ENCODE measurements around the gene GAB1. TPM values are rescaled to one million over a fixed set of nuclear protein-coding genes. Genes with fewer than 3 reads are reported as not detected.

Gene GAB1
- 1 to 10 TPM in 1 of 2 donors, not detected in 1; 3.2 TPM for total RNA-seq

DNA sequence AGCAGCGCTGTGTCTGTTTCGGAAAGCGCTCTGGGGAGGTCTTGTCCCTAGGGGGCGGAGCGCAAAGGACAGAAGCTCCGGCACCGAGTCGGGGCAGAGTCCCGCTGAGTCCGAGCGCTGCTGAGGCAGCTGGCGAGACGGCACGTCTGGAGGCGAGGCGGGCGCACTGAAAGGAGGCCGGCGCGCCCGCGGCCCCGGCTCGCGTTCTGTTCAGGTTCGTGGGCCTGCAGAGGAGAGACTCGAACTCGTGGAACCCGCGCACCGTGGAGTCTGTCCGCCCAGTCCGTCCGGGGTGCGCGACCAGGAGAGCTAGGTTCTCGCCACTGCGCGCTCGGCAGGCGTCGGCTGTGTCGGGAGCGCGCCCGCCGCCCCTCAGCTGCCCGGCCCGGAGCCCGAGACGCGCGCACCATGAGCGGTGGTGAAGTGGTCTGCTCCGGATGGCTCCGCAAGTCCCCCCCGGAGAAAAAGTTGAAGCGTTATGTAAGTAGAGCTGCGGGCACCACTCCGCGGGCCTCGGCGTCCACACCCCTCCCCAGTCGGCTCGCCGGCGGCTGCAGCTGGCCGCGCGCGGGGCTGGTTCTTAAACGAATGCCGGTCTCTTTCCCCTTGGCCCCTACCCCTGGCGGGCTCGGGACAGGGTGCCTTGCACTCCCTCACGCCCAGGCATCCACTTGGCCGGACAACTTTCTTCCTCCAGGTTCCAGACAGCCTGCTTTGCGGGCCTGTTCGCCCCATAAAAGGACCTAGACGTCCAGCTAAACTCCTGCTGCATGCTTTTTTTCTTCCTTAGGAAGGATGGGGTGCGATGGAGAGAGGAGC lies at the start of gene GAB1:
Gene GAB1 (plus strand): TSS at position 96 of the 819 bp plus-strand sequence. CDS start 313 bp downstream, at position 409.
- no peaks in the 10 kb centered on the region for H3K9me3 Mint-ChIP-seq
- ATAC-seq (peak; percentile 62 to 78), DNase-seq (ENCODE audit: low spot score in 2 of 2) (peak in 1 of 2 donors; percentile 45)
- no peak within 1 kb of the TSS for H3K27ac Mint-ChIP-seq
- H3K36me3 Mint-ChIP-seq, result peaks cover 0 to 18% of the 10 kb centered on the region in 2 donors

DNA sequence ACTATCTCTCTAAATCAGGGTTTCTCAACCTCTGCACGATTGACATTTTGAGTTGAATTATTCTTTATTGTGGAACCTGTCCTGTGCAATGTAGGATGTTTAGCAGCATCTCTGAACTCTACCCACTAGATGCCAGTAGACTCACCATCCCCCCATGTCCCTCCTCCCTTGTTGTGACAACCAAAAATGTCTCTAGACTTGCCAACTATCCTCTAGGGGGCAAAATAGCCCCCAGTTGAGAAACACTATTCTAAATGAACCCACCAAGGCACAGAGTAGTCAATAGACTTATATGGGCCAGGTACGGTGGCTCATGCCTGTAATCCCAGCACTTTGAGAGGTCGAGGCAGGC lies 49.1 kb upstream of the GAB1 start:
- ATAC-seq, result no peak
- H3K27ac Mint-ChIP-seq, result no peak overlapping the region
- no peaks in the 10 kb centered on the region for H3K36me3 Mint-ChIP-seq
- no peaks in the 10 kb centered on the region for H3K9me3 Mint-ChIP-seq
- no peak for DNase-seq (ENCODE audit: low spot score in 2 of 2)

DNA sequence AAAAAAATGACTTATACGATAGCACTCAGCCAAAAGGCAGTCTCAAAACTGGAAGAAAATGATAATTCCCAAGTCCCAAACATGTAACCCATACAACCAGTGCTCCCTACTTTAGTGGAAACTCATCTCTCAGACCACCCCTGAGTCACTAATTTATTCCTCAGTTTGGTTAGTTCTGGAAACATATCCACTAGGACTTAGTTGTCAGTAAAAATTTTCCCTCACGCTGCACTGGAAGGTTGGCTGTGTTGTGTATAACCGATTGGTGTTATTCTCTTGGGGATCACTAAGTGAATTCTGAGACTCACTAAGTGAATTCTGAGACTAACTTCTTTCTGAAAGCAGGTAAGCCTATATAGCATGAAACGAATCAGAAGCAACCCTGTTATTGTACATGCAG lies 48.5 kb upstream of the GAB1 start:
- DNase-seq (ENCODE audit: low spot score in 2 of 2), result no peak
- Mint-ChIP-seq H3K9me3 (no peaks in the 10 kb centered on the region), H3K36me3 (no peaks in the 10 kb centered on the region), H3K27ac (no peak overlapping the region)
- ATAC-seq, result no peak

DNA sequence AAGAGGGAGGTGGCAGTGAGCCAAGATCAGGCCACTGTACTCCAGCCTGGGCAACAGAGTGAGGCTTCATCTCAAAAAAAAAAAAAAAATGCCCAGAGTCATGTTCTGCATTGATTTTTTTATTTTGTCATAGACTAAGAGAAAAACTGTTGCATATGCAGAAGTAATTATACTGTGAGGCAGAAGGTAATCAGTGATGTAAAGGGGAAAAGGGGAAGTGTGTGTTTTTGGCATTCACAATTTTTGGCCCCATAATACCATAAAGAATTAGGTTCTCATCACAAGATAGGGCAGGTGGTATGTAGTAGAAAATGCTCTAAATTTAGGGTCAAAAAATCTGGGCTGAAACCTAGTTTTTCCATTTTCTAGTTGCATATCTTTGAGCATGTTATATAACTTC lies 47.3 kb upstream of the GAB1 start:
- DNase-seq (ENCODE audit: low spot score in 2 of 2) (no peak), ATAC-seq (no peak)
- Mint-ChIP-seq H3K9me3 (no peaks in the 10 kb centered on the region), H3K27ac (no peak overlapping the region), H3K36me3 (no peaks in the 10 kb centered on the region)

DNA sequence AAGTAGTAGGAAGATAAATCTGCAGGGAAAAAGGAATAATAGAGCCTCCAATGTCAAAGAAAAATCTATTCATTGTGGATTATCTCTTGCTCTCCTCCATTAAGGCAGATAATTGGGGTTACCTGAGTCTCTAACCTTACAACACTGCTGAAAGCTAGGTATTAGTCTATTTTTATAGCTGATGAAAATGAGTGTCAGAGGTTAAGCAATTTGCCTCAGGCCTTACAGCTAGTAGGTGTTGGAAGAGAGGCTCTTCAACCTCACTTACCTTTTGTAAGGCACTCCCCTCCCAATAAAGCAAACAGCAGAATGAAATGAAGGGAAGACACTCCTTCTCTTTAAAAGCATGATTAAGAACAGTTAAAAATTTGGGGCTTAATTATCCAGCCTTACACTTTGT lies 45.4 kb upstream of the GAB1 start:
- DNase-seq (ENCODE audit: low spot score in 2 of 2) (no peak), ATAC-seq (no peak)
- Mint-ChIP-seq H3K27ac (no peak overlapping the region), H3K9me3 (no peaks in the 10 kb centered on the region), H3K36me3 (no peaks in the 10 kb centered on the region)

GRCh38 chr4:143292858-143293257 lies 43.8 kb upstream of the GAB1 start:
- ATAC-seq, result no peak
- H3K36me3 Mint-ChIP-seq, result no peaks in the 10 kb centered on the region
- H3K27ac Mint-ChIP-seq, result no peak overlapping the region
- DNase-seq (ENCODE audit: low spot score in 2 of 2), result no peak
- no peaks in the 10 kb centered on the region for H3K9me3 Mint-ChIP-seq

DNA sequence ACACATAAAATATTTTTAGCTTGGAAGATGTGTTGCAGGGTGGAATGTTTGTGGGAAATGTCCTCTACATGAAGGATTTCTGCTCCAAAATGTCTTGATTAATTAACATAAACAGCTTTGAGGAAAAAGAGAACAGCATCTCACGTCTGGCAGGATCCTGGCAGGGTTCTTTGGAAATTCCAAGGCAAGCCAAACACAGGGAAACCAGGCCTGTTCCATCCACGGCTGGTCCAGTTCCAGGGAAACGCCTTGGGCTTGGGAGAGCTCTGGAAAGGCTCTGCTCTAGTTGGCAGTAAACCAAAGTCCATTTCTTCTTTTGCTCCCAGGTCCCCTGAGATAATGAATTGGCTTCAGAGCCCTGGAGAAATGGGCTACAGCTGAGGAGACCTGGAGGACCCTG lies 42.4 kb upstream of the GAB1 start:
- Mint-ChIP-seq H3K9me3 (no peaks in the 10 kb centered on the region), H3K27ac (no peak overlapping the region), H3K36me3 (no peaks in the 10 kb centered on the region)
- ATAC-seq (no peak), DNase-seq (ENCODE audit: low spot score in 2 of 2) (no peak)

- Mint-ChIP-seq H3K36me3 (no peaks in the 10 kb centered on the region), H3K9me3 (no peaks in the 10 kb centered on the region), H3K27ac (no peak overlapping the region)
- ATAC-seq (no peak), DNase-seq (ENCODE audit: low spot score in 2 of 2) (no peak)
Observed at GRCh38 chr4:143294710-143295275, 41.9 kb upstream of the GAB1 start.

DNA sequence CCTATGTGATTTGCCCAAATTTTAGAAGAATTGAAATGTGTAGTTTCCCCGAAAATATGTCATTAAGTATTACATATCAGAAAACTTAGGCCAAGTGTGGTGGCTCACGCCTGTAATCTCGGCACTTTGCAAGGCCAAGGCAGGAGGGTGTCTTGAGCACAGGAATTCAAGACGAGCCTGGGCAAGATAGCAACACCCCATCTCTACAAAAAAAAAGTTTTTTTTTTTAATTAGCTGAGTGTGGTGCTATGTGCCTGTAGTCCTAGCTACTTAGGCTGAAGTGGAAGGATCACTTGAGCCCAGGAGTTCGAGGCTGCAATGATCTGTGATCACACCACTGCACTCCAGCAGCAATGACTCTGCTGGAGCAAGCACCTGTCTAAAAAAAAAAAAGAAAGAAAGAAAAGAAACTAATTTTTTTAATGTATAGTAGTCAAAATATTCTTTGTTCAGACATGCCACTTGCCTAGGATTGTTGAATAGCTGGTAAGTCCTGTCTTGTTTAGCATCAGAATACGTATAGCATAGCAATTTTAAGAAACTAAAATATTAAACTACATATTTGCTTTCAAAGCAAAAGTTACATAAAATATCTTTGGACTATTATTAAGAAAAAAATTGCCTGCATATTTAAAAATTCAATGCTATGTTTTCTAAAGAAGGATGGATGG lies 40.1 kb upstream of the GAB1 start:
- H3K27ac Mint-ChIP-seq, result no peak overlapping the region
- no peaks in the 10 kb centered on the region for H3K9me3 Mint-ChIP-seq
- H3K36me3 Mint-ChIP-seq, result no peaks in the 10 kb centered on the region
- ATAC-seq (no peak), DNase-seq (ENCODE audit: low spot score in 2 of 2) (no peak)

GRCh38 chr4:143300860-143301259 lies 35.8 kb upstream of the GAB1 start:
- Mint-ChIP-seq H3K36me3 (no peaks in the 10 kb centered on the region), H3K9me3 (no peaks in the 10 kb centered on the region), H3K27ac (no peak overlapping the region)
- ATAC-seq (no peak), DNase-seq (ENCODE audit: low spot score in 2 of 2) (no peak)

GRCh38 chr4:143302536-143302935 lies 34.1 kb upstream of the GAB1 start:
- H3K27ac Mint-ChIP-seq, result no peak overlapping the region
- no peaks in the 10 kb centered on the region for H3K36me3 Mint-ChIP-seq
- no peaks in the 10 kb centered on the region for H3K9me3 Mint-ChIP-seq
- no peak for ATAC-seq
- no peak for DNase-seq (ENCODE audit: low spot score in 2 of 2)

DNA sequence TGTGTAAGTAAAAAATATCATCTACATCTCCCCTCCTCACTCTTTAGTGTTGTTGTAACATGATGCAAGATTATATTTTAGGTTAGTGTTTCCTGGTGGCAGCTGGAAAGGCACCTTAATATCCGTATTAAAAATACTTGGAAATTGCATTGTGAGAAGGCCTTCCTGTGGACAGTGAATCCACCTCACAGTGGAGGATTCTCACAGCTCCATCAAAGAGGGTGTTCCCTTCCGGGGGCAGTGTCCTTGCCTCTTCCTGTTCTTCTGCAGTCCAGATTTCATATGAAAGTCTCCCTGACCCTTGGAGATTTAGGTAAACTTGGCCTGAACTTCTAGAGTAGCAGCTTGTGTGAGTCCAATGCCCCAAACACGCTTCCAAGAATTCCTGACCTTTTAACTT lies 29.9 kb upstream of the GAB1 start:
- Mint-ChIP-seq H3K36me3 (no peaks in the 10 kb centered on the region), H3K9me3 (no peaks in the 10 kb centered on the region), H3K27ac (no peak overlapping the region)
- no peak for ATAC-seq
- DNase-seq (ENCODE audit: low spot score in 2 of 2), result no peak

- Mint-ChIP-seq H3K36me3 (no peaks in the 10 kb centered on the region), H3K27ac (no peak overlapping the region), H3K9me3 (no peaks in the 10 kb centered on the region)
- ATAC-seq (no peak), DNase-seq (ENCODE audit: low spot score in 2 of 2) (no peak)
Observed at GRCh38 chr4:143307531-143307930, 29.1 kb upstream of the GAB1 start.

DNA sequence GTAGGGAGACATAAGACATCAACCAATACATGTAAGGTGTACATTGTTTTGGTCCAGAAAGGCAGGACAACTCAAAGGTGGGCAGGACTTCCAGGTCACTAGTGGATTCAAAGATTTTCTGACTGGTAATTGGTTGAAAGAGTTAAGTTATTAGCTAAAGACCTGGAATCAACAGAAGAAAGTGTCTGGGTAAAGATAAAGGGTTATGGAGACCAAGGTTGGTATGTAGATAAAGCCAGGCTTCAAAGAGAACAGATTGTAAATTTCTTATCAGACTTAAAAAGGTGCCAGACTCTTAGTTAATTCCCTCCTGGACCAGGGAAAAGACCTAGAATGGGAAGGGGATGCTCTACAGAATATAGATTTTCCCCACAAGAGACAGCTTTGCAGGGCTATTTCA lies 28.3 kb upstream of the GAB1 start:
- no peaks in the 10 kb centered on the region for H3K9me3 Mint-ChIP-seq
- H3K27ac Mint-ChIP-seq, result no peak overlapping the region
- ATAC-seq, result no peak
- no peaks in the 10 kb centered on the region for H3K36me3 Mint-ChIP-seq
- no peak for DNase-seq (ENCODE audit: low spot score in 2 of 2)

DNA sequence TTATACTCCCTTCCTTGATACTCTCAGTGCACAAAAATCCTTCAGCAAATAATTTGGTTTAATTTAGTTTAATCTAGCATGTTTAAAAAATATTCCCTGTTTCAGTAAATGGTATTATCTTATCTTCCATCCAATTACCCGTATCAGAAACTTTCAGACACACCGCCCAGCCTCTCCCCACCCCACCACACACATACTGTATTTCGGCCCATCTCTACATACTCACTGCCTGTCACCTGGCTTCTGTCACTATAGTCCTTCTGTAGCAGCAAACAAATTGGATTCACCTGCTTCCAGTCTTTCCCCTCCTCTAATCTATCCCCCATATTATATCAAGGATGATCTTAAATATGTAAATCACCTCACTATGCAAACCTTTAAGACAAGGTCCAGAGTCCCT lies 24.8 kb upstream of the GAB1 start:
- DNase-seq (ENCODE audit: low spot score in 2 of 2), result no peak
- ATAC-seq, result no peak
- Mint-ChIP-seq H3K36me3 (no peaks in the 10 kb centered on the region), H3K9me3 (no peaks in the 10 kb centered on the region), H3K27ac (no peak overlapping the region)

GRCh38 chr4:143313521-143313920 lies 23.2 kb upstream of the GAB1 start:
- DNase-seq (ENCODE audit: low spot score in 2 of 2) (no peak), ATAC-seq (no peak)
- H3K27ac Mint-ChIP-seq, result no peak overlapping the region
- H3K36me3 Mint-ChIP-seq, result no peaks in the 10 kb centered on the region
- H3K9me3 Mint-ChIP-seq, result no peaks in the 10 kb centered on the region

DNA sequence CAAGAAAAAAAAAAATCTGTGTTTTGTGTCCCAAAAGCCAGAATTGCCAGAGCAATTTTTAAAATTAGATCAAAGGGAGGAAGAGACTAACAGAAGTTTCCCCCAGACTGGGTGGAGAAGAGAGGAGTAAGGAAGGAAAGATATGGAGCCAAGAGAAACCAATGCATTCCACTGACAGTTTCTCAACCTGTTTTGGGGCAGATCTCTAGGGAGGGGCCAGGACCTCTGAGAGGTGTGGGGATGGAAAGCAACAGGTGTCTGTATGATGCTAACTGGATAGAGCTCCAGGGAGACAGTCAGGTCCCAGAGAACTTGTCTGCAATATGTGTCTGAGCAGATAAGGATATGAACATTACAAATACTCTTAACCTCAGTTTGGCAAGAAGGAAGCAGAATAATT lies 22.7 kb upstream of the GAB1 start:
- Mint-ChIP-seq H3K36me3 (no peaks in the 10 kb centered on the region), H3K9me3 (no peaks in the 10 kb centered on the region), H3K27ac (peak overlapping the region in 1 of 2 donors; percentile 19)
- ATAC-seq (no peak), DNase-seq (ENCODE audit: low spot score in 2 of 2) (no peak)

GRCh38 chr4:143320113-143320512 lies 16.6 kb upstream of the GAB1 start:
- Mint-ChIP-seq H3K27ac (no peak overlapping the region), H3K9me3 (no peaks in the 10 kb centered on the region), H3K36me3 (no peaks in the 10 kb centered on the region)
- DNase-seq (ENCODE audit: low spot score in 2 of 2) (no peak), ATAC-seq (no peak)

All from activated naive CD4-positive, alpha-beta T cell treated with anti-CD3 and anti-CD28 coated beads, Interleukin-2, amount 50 U/mL, for 72 hours (primary cell).